NCI-H82 treated with DMSO at 0.1 percent for 48 hours (cell line): Measurements from ENCODE around the gene BFSP1.

ENCODE experiments used
- DNase-seq: peaks from one replicate; lab custom pipeline; 2025; ENCODE audit not compliant: unreplicated experiment; lab: John Stamatoyannopoulos, UW

The BFSP1 gene

DNA sequence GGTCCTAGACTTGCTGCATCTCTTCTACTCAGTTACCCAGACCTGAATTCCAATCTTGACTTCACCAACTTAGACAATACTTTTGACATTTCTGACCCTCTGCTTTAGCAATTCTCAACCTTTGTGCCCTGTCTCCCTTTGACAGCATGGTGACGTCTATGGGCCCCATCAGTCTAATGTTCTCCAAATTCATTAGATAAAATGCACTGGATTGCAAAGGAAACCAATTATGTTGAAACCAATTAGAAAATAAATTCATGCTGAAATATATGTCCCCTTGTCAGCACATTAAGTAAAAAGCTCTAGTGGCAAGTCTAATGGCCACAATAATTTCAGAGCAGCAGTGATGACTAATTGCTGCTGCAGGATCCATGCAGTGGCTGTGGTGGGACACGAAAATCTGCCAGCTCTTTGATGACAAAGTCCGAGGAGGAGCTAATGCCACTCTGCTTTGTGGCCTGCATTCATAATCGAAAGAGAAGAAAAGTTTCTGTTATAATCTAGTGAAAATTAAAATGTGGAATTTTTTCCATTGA is 64.0 kb downstream of the BFSP1 start:
- no peak for DNase-seq

DNA sequence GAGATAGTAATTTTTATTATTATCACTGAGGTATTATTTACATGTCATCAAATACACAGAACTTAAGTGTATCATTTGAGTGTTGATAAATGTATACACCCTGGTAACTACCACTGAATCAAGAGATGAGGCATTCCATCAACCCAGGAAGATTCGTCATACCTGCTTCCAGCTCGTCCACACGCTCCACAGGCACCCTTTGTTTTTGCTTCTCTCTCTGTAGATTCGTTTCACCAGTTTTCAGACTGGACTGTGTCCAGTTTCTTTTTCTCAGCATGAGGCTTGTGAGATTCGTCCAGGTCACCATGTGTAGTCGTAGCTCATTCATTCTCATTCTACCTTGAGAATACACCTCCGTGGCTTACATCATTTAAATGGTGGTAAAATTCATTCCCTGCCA is 64.5 kb downstream of the BFSP1 start:
- no peak for DNase-seq

DNA sequence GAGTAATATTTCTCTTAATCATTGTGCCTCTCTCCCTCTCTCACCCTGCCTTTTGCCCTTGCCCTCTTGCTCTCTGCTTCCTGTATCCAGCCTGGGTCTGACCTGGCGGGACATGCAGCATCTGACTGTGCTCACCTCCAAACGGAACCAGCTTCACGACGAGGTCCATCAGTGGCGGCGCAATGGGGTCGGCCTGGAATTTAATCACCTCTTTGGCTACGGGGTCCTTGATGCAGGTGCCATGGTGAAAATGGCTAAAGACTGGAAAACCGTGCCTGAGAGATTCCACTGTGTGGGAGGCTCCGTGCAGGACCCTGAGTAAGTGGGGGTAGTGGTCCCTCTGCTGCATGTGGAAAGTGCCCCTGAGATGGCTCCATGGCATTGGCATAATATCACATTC is 65.9 kb downstream of the BFSP1 start:
- DNase-seq, result no peak

DNA sequence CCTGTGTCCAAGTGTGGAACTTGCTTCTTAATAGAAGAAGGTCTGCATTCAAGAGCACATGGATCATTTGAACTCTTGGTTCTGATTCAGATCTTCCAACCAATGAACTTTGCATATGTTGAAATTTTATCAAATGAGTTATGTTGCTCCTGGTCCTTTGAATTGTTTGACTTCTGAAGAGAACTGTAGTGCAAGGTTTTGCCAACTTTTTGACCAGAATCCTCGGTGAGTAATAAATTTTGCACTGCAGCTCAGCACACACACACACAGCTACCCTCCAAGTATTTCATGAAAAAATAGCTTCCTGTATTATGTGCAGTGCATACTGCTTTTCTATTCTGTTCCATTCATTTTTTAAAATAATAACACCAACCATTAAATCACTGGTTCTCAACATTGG is 67.5 kb downstream of the BFSP1 start:
- no peak for DNase-seq

DNA sequence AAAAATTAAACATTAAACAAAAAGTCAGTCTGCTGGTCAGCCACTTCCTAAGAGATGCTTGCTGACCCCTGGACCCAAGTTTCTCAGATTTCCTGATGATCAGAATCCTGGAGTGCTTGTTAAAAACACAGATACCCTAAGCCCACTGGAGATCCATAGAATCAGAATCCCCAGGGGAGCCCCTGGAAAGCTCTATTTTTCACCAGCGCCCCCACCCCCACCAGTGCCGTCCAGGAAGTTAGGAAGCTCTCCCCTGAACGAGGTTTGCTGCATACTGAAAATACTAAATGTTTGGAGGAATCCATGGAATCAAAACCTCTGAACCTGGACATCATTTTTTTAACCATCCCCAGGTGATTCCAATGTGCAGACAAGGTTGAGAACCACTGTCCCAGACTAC is 69.2 kb downstream of the BFSP1 start:
- no peak for DNase-seq

DNA sequence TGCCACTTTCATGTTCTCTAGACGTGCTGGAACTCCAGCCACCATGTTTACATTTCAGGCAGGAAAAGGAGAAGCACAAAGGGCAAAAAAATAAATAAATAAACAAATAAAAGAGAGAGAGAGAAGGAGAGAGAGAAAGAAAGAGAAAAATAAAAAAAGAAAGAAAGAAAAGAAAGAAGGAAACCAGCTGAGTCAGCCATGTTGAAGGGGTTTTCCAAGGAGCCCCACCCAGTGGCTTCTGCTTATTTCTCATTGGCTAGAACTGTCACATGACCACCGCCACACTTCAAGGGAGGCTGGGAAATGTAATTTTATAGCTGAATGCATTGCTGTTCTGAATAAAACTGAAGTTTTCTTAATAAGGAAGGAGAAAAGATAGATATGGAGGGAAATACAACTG is 71.1 kb downstream of the BFSP1 start:
- DNase-seq, result no peak

DNA sequence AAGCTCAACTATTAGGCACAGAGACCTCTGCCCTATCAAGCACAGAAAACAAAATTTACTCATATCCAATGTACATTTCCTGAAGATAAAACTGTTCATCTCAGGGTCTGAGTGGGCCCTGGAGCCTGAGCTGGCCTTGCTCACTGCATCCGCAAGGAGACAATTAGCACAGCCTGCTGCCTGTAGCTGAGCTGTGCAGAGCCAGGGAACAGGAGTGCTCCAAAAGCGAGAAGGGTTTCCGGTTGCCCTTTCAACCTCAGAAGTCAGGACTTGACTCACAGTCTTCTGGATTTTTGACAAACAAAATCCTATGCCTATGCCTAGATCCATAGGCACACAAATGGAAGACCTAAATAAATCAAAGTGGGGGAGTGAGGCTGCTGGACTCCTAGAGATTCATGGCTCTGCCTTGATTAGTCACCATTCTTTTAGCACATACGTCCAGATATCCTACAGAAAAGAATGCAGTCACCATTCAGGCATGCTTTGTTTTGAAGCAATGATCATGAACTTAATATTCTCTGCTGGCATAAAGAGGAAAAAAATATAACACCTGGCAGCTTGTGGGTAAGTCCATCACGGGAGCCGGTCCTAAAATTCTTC is 73.5 kb downstream of the BFSP1 start:
- DNase-seq, result no peak

DNA sequence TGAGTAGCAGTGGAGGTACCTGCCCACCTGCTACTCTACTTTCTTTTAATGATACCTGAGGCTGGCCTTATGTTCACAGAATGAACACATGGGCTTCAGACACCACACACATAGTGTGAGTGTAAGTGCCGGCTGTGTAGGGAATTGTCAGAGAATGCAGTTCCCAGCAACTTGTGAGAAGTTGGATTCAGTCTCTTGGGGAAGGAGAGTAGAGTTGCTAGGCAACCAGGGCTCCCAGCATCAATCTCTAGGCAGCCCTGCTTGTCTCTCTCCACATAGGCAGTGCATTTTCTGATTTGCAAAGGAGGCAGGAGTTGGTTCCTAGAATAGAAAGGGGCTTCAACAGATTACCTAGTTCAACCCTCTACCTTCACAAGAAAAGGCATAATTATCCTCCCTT is 74.1 kb downstream of the BFSP1 start:
- DNase-seq, result no peak

DNA sequence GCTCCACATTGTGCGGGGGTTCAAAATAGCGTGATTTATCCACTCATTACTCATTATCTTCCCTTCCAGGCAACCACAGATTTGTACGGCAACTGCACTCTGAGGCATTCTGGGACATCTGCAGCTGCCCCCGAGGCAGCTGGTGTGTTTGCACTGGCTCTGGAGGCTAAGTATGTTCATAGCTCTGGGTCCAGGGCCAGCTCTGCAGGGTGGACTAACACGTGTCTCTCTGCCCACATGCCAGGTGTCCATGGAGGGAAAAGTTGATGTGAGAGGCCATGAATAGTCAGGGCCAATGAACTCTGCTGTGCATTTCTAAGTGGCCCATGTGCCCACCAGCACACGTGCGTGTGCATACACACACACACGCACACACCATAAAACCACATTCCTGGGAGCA is 74.9 kb downstream of the BFSP1 start:
- no peak for DNase-seq

DNA sequence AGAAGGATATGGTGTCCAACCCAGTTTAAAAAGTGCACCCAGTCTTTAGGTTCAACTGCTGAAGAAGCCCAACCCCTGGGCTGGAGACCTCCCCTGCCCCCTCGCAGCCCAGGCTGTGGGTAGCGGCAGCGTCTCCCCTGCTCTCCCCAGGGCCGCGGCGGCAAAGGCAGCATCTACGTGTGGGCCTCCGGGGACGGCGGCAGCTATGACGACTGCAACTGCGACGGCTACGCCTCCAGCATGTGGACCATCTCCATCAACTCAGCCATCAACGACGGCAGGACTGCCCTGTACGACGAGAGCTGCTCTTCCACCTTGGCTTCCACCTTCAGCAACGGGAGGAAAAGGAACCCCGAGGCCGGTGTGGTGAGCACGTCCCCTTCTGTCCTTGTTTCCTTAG is 77.6 kb downstream of the BFSP1 start:
- DNase-seq, result no peak

DNA sequence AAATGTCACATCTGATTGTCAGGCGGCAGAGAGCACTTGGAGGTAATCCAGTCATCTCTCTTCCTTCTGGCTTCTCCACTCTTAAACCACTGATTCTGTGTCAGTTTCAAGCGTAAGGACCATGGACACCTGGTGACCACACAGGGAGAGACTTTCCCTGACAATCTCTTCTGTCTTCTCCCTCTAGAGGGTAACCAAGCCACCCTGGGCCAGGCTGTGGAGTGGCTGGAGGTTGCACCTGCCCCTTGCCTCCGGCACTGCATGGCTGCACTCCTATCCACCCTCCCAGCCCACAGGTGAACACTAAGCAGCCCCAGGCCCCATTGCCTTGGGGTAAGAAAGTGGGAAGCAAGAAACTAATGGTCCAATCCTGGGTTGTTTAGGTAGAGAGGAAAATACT is 78.7 kb downstream of the BFSP1 start:
- DNase-seq, result no peak

DNA sequence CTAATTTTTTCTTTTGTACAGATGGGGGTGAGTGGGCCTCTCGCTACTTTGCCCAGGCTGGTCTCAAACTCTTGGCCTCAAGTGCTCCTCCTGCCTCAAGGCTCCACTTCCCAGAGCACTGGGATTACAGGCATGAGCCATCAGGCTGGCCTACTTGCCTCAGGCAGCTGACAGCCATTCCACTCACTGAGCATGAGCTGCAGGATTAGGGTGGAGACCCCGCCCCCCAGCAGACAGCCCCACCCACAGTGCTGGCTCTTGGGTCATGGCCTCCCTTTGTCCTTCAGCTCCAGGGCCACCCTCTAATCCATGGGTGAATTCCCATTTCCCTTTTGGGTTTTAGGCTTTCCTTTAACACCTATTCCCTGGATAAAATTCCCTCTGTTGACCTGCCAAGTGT is 82.1 kb downstream of the BFSP1 start:
- no peak for DNase-seq

DNA sequence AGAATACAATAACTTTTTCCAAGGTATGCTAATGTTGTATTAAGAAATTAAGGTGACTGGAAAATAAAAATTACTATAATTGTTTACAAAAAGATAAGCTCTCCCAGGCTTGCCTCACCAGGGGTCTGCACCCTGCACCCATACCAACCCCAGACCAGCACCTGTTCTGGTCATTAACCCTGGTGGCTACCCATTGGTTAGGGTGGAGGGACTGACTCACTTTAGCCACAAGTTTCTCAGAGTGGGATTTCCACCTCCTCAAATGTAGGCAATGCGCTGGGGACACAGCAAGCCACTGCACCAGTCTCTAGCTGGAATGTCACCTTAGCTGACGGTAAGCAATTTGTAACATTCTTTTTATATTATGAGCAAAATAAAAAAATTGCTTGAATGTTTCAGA is 83.1 kb downstream of the BFSP1 start:
- DNase-seq, result no peak

DNA sequence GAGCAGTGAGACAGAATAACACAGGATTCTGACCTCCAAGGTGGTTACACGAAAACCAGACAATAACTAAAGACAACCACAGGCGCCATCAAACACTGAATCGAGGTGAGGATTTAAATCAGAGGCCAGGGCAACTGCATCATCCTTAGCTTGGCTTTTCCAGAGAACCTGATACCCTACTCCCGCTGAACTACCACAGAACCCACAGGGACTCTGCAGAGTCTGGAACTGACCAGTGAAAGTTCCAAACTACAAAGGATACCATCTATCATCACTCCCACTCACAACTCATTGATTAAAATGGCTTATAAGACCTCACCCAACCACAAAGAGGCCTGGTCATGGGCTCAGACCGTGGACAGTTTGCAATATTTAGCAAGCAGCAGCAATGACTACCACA is 85.0 kb downstream of the BFSP1 start:
- no peak for DNase-seq

DNA sequence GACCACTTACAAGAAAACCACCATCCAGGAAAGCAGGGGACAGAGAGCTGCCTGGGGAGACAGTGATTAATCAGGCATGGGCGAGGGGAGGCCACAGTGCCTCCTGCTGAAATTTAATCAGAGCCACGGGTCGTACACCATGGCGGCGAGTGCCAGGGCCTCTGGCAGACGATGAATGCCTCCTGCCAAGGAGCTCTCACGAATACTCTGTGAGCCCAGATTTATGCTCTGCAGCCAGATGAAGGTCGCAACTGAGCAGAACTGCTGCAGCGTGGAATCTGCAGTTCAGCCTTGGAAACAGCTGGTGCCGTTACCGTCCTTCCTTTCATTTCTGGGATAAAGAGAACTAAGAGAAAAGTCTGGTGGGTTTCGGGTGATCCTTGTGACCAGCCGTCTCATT is 85.6 kb downstream of the BFSP1 start:
- DNase-seq, result no peak

DNA sequence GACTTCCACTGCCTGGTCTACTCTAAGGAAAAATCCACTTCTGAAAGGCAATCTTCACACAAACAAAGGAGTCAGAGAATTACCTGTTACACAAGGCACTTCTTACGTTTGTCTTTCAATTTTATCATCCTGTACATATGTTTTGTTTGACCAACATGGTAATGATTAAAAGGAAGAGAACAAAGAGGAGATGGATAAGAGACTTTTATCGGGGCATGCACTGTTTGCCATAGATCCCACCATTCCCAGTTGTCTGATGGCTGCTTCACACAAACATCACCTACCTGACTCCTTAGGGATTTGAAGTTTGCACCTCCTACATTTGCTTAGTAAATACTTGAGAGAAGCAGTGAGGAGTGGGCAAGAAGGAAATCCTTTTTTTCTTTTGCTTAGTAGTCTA is 87.1 kb downstream of the BFSP1 start:
- no peak for DNase-seq
